ENCODE results near the gene C4BPB.

- TF ChIP-seq CTCF (IDR thresholded peaks at IDR 0.05) = no peak
- TF ChIP-seq POLR2A (IDR thresholded peaks at IDR 0.05) = no peak
Measured at GRCh38 chr1:207077012-207077411, 11.6 kb upstream of the C4BPB start.

Measured in Peyer's patch (tissue), 4 donors.